ENCODE measurements around the gene MTCL1. TPM values are rescaled to one million over a fixed set of nuclear protein-coding genes. Genes with fewer than 3 reads are reported as not detected.

The MTCL1 gene
- total RNA-seq, 1 donor: 54.9 TPM

GRCh38 chr18:8763611-8764010 is 58.3 kb downstream of the MTCL1 start:
- no peak overlapping the region for H3K4me3 ChIP-seq (ENCODE audit: low read depth, low read length)
- DNase-seq (ENCODE audit: low read depth): no peak
- TF ChIP-seq CTCF (IDR thresholded peaks at IDR 0.05; ENCODE audit: insufficient read depth, low read length): no peak

DNA sequence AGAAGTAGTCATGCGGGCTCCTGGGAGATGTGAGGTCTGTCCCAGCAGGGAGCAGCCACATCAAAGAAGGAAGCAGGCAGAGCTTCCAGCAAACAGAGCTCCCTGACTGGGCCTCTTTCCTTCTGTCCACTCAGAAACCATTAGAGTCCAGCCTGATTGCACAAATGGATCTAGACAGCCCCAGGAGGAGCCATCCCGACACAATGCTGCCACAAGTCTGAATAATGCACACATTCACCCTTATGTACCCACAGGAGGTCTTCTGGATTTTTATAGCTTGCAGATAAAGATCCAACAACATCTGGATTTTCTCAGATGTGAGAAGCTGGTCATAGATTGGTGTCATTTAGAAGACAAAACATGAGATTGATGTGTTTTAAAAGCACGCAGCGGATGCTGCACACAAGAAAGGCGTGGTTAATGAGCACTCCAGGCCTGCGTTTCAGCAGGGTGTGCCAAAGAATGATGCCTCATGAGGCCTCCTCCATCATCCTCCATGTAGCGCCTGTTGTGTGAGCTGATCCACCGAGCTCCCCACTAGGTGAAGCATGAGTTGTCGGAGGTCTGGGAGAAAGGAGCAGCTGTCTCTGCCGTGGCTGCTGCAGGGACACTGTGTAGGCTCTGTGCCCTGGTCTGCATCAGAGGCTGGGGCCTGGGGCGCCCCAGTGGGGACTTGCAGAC is 60.6 kb downstream of the MTCL1 start:
- DNase-seq (ENCODE audit: low read depth): peak; percentile 33
- no peak for TF ChIP-seq CTCF (IDR thresholded peaks at IDR 0.05; ENCODE audit: insufficient read depth, low read length)
- no peak overlapping the region for H3K4me3 ChIP-seq (ENCODE audit: low read depth, low read length)

DNA sequence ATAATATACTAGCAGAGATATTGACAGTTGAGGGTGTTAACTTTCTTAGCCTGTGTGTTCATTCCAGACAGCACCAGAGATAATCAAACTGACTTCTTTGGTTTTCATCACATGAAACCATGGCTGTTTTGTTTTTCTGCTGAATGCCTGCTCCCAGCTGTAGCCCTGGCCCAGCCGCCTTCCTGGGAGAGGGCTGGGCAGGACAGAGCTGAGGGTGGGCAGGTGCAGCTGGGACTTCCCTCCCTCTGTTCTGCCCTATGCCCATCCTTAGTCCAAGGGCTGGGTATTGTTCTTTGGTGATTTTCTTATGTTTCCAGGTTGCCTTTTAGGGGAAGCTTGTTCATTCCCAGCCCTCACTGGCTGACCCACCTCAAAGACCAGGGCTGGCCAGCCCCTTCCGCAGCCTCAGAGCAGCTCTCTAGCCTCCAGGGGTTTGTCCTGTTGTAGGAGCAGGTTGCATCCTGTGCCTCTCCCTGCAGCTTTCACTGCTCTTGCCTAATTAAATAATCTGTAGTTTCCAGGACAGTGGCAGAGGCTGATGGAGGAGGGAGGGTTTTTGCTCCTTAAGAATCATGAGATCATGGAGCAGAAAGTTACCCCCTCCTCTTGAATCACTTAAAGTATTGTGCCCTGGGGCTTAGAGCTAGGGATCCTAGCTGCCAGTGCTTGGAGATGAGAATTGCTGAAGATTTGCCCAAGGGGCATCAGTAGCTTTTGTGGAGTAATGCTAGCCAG is 61.4 kb downstream of the MTCL1 start:
- no peak for DNase-seq (ENCODE audit: low read depth)
- H3K4me3 ChIP-seq (ENCODE audit: low read depth, low read length): no peak overlapping the region
- TF ChIP-seq CTCF (IDR thresholded peaks at IDR 0.05; ENCODE audit: insufficient read depth, low read length): no peak

DNA sequence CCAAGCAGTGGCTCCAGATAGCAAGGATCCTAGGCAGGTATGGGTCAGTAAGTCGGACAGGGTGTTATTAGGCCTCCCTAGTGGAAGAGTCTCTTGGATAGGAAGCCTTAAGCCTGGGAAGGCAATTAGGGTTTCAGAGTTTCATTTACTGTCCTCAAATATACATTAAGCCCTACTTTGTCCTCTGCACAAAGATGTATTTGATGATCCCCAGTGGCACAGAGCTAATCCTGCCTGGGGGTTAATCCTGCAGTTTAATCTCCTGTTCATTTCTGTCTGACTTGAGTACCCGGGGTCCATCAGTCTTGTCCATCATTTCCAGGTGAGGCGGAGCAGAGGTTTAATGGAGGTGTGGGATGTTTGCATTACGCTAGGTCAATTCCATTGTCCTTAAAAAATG is 62.0 kb downstream of the MTCL1 start:
- DNase-seq (ENCODE audit: low read depth): no peak
- H3K4me3 ChIP-seq (ENCODE audit: low read depth, low read length): no peak overlapping the region
- TF ChIP-seq CTCF (IDR thresholded peaks at IDR 0.05; ENCODE audit: insufficient read depth, low read length): no peak

DNA sequence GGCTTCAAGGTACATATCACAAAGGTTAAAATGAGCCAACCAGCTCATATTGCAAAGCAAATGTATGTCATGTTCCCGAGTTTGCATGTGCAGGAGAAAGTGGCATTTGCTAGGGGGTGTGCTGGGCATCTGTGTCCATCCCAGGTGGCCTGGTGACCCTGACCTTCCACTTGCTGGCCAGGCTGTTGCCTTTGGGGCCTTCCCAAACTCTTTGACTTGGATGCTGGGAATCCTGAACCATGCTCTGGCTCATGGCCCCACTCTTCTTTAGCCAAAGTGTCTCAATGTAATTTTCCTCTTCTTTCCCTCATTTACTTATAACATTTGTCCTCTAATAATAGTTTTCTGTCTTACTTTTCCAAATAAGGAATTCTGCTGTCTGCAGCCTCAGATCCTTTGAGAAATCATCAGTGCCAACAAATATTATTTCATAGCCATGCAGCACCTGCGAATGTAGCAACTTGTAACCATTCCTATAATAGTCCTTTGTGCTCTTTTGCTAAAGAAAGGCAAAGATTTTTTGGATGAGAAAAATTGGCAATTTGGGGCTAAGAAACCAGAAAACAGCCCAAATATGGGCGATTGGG is 64.2 kb downstream of the MTCL1 start:
- no peak for DNase-seq (ENCODE audit: low read depth)
- H3K4me3 ChIP-seq (ENCODE audit: low read depth, low read length): no peak overlapping the region
- no peak for TF ChIP-seq CTCF (IDR thresholded peaks at IDR 0.05; ENCODE audit: insufficient read depth, low read length)

- TF ChIP-seq CTCF (IDR thresholded peaks at IDR 0.05; ENCODE audit: insufficient read depth, low read length): no peak
- DNase-seq (ENCODE audit: low read depth): no peak
- no peak overlapping the region for H3K4me3 ChIP-seq (ENCODE audit: low read depth, low read length)
Measured at GRCh38 chr18:8770657-8771056, 65.3 kb downstream of the MTCL1 start.

All from fibroblast of the aortic adventitia (primary cell).